Measurements from ENCODE around the gene DAG1. TPM values are rescaled to one million over a fixed set of nuclear protein-coding genes. Genes with fewer than 3 reads are reported as not detected.

DAG1 gene
- total RNA-seq = 10 to 100 TPM; 46.8 to 57.9 TPM

GRCh38 chr3:49469936-49470713 lies at the start of gene DAG1:
DAG1 (plus strand) TSS chr3:49470267; CDS start chr3:49510535, 40,268 bp downstream.
- H3K27ac ChIP-seq = peak within 1 kb of the TSS; percentile 84 to 99 (median 95)
- TF ChIP-seq POLR2A (IDR thresholded peaks at IDR 0.05) (peak; percentile 82 to 88 (median 87)), CTCF (IDR thresholded peaks at IDR 0.05) (peak in 2 of 7 experiments; percentile 1 to 19)
- H3K4me1 ChIP-seq = peaks cover 70% of the 10 kb centered on the region
- WGBS, 2 donors = 0% methylated on average over 93 of the region's 108 CpGs; no CpG with 5 or more reads in 1 of the 2 donors
- DNase-seq = peak; percentile 98 to 99 (median 98)
- ATAC-seq = peak; percentile 90
- peak within 1 kb of the TSS; percentile 37 to 61 for H3K4me3 ChIP-seq
- no peaks in the 10 kb centered on the region for H3K9me3 ChIP-seq
- no peaks in the 10 kb centered on the region for H3K27me3 ChIP-seq
- intact Hi-C loops (cut with DNase I) = no loop called here
- H3K36me3 ChIP-seq (replicated peaks in 1 of 2; ENCODE audit: insufficient read depth in 1 of 2, low read depth in 2 of 2) = no peaks in the 10 kb centered on the region

GRCh38 chr3:49421890-49422378 lies 48.1 kb upstream of the DAG1 start:
- no peak for TF ChIP-seq POLR2A (IDR thresholded peaks at IDR 0.05)
- peak in 1 of 7 experiments; percentile 12 for TF ChIP-seq CTCF (IDR thresholded peaks at IDR 0.05)
- intact Hi-C loops (cut with DNase I) = loop anchor here (10.0 kb wide), 1 partner anchor 77 kb away; the partner anchor contains the start of gene USP4
- Histone ChIP-seq H3K27ac (peak overlapping the region; percentile 67 to 83 (median 80)), H3K27me3 (no peaks in the 10 kb centered on the region), H3K4me1 (peaks cover 36% of the 10 kb centered on the region), H3K36me3 (replicated peaks in 1 of 2; ENCODE audit: insufficient read depth in 1 of 2, low read depth in 2 of 2) (no peaks in the 10 kb centered on the region), H3K4me3 (peak overlapping the region in 1 of 2 donors; percentile 48), H3K9me3 (no peaks in the 10 kb centered on the region)
- WGBS, 2 donors = 6 to 13% methylated on average over 4 to 14 of the region's 14 CpGs
- ATAC-seq (peak; percentile 31), DNase-seq (peak in 2 of 4 donors; percentile 39)

GRCh38 chr3:49422379-49423248 lies 47.5 kb upstream of the DAG1 start, which contains the start of gene AMT:
AMT (minus strand) TSS chr3:49422473; CDS start chr3:49422450, 23 bp downstream.
- TF ChIP-seq CTCF (IDR thresholded peaks at IDR 0.05) (no peak), POLR2A (IDR thresholded peaks at IDR 0.05) (peak; percentile 17 to 50 (median 45))
- intact Hi-C loops (cut with DNase I) = loop anchor here (10.0 kb wide), 1 partner anchor 78 kb away; the partner anchor contains the start of gene USP4
- Histone ChIP-seq H3K4me3 (peak within 1 kb of the TSS in 1 of 2 donors; percentile 48), H3K36me3 (replicated peaks in 1 of 2; ENCODE audit: insufficient read depth in 1 of 2, low read depth in 2 of 2) (no peaks in the 10 kb centered on the region), H3K9me3 (no peaks in the 10 kb centered on the region), H3K4me1 (peaks cover 36% of the 10 kb centered on the region), H3K27me3 (no peaks in the 10 kb centered on the region), H3K27ac (peak within 1 kb of the TSS; percentile 67 to 83 (median 80))
- peak; percentile 75 to 82 (median 82) for DNase-seq
- ATAC-seq = peak; percentile 84
- WGBS, 2 donors = 6 to 9% methylated on average over 11 to 25 of the region's 25 CpGs

GRCh38 chr3:49424816-49425215 lies 45.3 kb upstream of the DAG1 start:
- WGBS, 2 donors = 90% methylated on average over 6 of the region's 6 CpGs; no CpG with 5 or more reads in 1 of the 2 donors
- no peaks in the 10 kb centered on the region for H3K9me3 ChIP-seq
- intact Hi-C loops (cut with DNase I) = loop anchor here (10.0 kb wide), 1 partner anchor 80 kb away; the partner anchor contains the start of gene USP4
- no peak for ATAC-seq
- no peaks in the 10 kb centered on the region for H3K36me3 ChIP-seq (replicated peaks in 1 of 2; ENCODE audit: insufficient read depth in 1 of 2, low read depth in 2 of 2)
- H3K27ac ChIP-seq = peak overlapping the region in 2 of 4 donors; percentile 20 to 26
- no peak overlapping the region for H3K4me3 ChIP-seq
- DNase-seq = no peak
- peaks cover 46% of the 10 kb centered on the region for H3K4me1 ChIP-seq
- H3K27me3 ChIP-seq = no peaks in the 10 kb centered on the region
- TF ChIP-seq CTCF (IDR thresholded peaks at IDR 0.05) = no peak
- TF ChIP-seq POLR2A (IDR thresholded peaks at IDR 0.05) = no peak

Measured in body of pancreas (tissue), 4 donors.